HCEC 1CT (cell line): ENCODE measurements around the gene AMIGO3.
A peak's percentile ranks its signal among the peaks of the same experiment; 100 is the strongest.

Experiments
- DNase-seq: peaks from one replicate; pipeline ENCODE4 v3.0.0-alpha.2; 2017

The AMIGO3 gene

GRCh38 chr3:49724586-49724985, 5.1 kb upstream of the AMIGO3 start:
- DNase-seq: no peak

GRCh38 chr3:49723628-49724551, 4.4 kb upstream of the AMIGO3 start, which contains the start of gene GMPPB:
Gene GMPPB (minus strand): TSS chr3:49723951. CDS start chr3:49723726, 225 bp downstream.
- peak; percentile 99 for DNase-seq

GRCh38 chr3:49723296-49723627, 3.8 kb upstream of the AMIGO3 start:
- DNase-seq: no peak

GRCh38 chr3:49722896-49723295, 3.4 kb upstream of the AMIGO3 start:
- no peak for DNase-seq

- no peak for DNase-seq
These were observed 2.7 kb upstream of the AMIGO3 start for GRCh38 chr3:49721896-49722781.

GRCh38 chr3:49721596-49721895, 2.1 kb upstream of the AMIGO3 start:
- no peak for DNase-seq

GRCh38 chr3:49720855-49721595, 1.5 kb upstream of the AMIGO3 start:
- no peak for DNase-seq

- no peak for DNase-seq
These were observed 648 bp downstream of the AMIGO3 start for GRCh38 chr3:49718858-49719213.

- DNase-seq: no peak
These were observed 1.3 kb downstream of the AMIGO3 start for GRCh38 chr3:49717959-49718857.

GRCh38 chr3:49717211-49717958, 2.1 kb downstream of the AMIGO3 start:
- DNase-seq: no peak

- DNase-seq: no peak
These were observed 2.7 kb downstream of the AMIGO3 start for GRCh38 chr3:49716691-49717210.

- no peak for DNase-seq
These were observed 3.3 kb downstream of the AMIGO3 start for GRCh38 chr3:49716169-49716568.

GRCh38 chr3:49715611-49716121, 3.8 kb downstream of the AMIGO3 start:
- no peak for DNase-seq

- DNase-seq: no peak
These were observed 4.5 kb downstream of the AMIGO3 start for GRCh38 chr3:49714728-49715550.

- no peak for DNase-seq
These were observed 6.0 kb downstream of the AMIGO3 start for GRCh38 chr3:49713336-49714105.

- DNase-seq: no peak
These were observed 6.7 kb downstream of the AMIGO3 start for GRCh38 chr3:49712631-49713317.

- no peak for DNase-seq
These were observed 7.3 kb downstream of the AMIGO3 start for GRCh38 chr3:49712166-49712565.

- no peak for DNase-seq
These were observed 8.0 kb downstream of the AMIGO3 start for GRCh38 chr3:49711489-49711888.

GRCh38 chr3:49709852-49710251, 9.6 kb downstream of the AMIGO3 start:
- no peak for DNase-seq
